Activated CD8-positive, alpha-beta memory T cell treated with anti-CD3 and anti-CD28 coated beads, Interleukin-2, amount 10 ng/mL, durations not matched to agents 7 days and 5 days (primary cell): Measurements from ENCODE around the gene TMEM72. TPM values are rescaled to one million over a fixed set of nuclear protein-coding genes. Genes with fewer than 3 reads are reported as not detected.

ENCODE experiments used
- ATAC-seq: fragments of 150-1000 bp; cut with Tn5 transposase; one replicate; pipeline ENCODE4 v1.10.0; 2021; ENCODE audit warnings: moderate library complexity
- CTCF ChIA-PET: fragments of 350-600 bp; sonication (Branson Sonifier 250); formaldehyde crosslinking; loops from one replicate; lab custom pipeline; 2021; ENCODE audit warnings: antibody characterized with exemption; lab: Charles Lee
- DNase-seq: peaks from one replicate; pipeline ENCODE4 v3.0.0-alpha.2; 2020
- H3K27ac Mint-ChIP-seq: one replicate; pipeline ENCODE4 v1.8.0; 2021; ENCODE audit warnings: mild to moderate bottlenecking, mixed read lengths
- H3K27me3 Mint-ChIP-seq: one replicate; pipeline ENCODE4 v1.8.0; 2021; ENCODE audit warnings: mixed read lengths
- H3K36me3 Mint-ChIP-seq: one replicate; pipeline ENCODE4 v1.8.0; 2021; ENCODE audit warnings: mild to moderate bottlenecking, mixed read lengths
- H3K4me1 Mint-ChIP-seq: one replicate; pipeline ENCODE4 v1.8.0; 2021; ENCODE audit warnings: mixed read lengths
- H3K4me3 Mint-ChIP-seq: one replicate; pipeline ENCODE4 v1.8.0; 2021; ENCODE audit warnings: mild to moderate bottlenecking, moderate library complexity, mixed read lengths
- H3K9me3 Mint-ChIP-seq: one replicate; pipeline ENCODE4 v1.8.0; 2022; ENCODE audit warnings: low read depth, mixed read lengths
- total RNA-seq, 2 experiments: library from RNA; stranded (reverse); gene quantifications; one replicate each; pipeline ENCODE4 v1.2.3, GENCODE V29; 2021

The TMEM72 gene
- total RNA-seq, 2 experiments from 2014 or later: not detected

GRCh38 chr10:44975431-44976331, 64.5 kb downstream of the TMEM72 start:
- DNase-seq (no peak), ATAC-seq (no peak)
- H3K27ac Mint-ChIP-seq: no peak overlapping the region
- H3K27me3 Mint-ChIP-seq: no peaks in the 10 kb centered on the region
- no peaks in the 10 kb centered on the region for H3K36me3 Mint-ChIP-seq
- H3K4me1 Mint-ChIP-seq: peaks cover 17% of the 10 kb centered on the region
- CTCF ChIA-PET: interaction anchor here (0.6 to 2.4 kb wide), 8 partner anchors 9 to 215 kb away, joined by 3 to 24 read pairs (median 4); no protein-coding TSS in a partner anchor
- no peak overlapping the region for H3K4me3 Mint-ChIP-seq
- H3K9me3 Mint-ChIP-seq: no peaks in the 10 kb centered on the region

DNA sequence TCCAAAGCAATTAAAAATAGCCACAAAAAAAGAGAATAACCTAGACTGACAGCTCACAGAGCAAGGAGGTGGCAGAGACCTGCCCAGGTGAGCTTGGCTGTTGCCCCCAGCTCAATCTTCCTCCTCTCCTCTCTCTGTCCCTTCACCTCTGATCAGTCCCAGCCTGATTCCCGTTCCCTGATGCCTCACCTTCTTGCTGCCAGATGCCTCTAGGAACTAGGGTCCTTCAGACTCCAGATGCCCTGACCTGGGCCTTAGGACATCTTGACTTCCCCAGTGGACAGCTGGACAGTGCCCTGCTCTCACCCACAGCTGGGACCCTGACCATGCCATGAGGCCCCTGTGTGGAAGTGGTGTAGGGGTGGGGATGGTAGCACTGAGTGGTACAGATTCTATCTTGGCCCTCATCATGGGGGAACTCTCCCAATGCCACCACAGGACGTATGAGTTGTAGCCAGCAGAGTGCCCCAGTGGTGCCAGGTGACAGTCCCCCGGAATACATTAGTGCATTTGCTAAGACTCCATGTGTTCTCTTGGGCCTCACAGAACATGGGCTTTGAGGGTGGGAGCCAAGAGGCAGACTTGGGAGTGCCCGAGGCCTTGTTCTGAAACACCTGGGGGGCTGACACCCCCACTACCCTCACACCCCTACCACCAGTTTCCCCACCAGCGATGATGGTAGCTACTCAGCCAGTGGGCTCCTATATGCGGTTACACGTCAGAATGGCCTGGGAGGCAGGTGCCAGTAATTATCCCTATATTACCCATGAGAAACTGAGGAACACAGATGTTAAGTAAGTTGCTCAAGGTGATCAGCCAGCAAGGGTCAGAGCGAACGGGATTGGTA, 65.4 kb downstream of the TMEM72 start:
- Mint-ChIP-seq H3K36me3 (no peaks in the 10 kb centered on the region), H3K9me3 (no peaks in the 10 kb centered on the region), H3K27ac (no peak overlapping the region), H3K4me1 (peaks cover 23% of the 10 kb centered on the region), H3K27me3 (no peaks in the 10 kb centered on the region), H3K4me3 (no peak overlapping the region)
- no peak for ATAC-seq
- CTCF ChIA-PET: interaction anchor here (1.1 to 2.4 kb wide), 7 partner anchors 10 to 44 kb away, joined by 3 to 24 read pairs (median 5); no protein-coding TSS in a partner anchor
- DNase-seq: no peak

- H3K27ac Mint-ChIP-seq: no peak overlapping the region
Observed at GRCh38 chr10:44977287-44978212, 66.4 kb downstream of the TMEM72 start.

GRCh38 chr10:44978213-44978569, 67.1 kb downstream of the TMEM72 start:
- Mint-ChIP-seq H3K27me3 (no peaks in the 10 kb centered on the region), H3K36me3 (no peaks in the 10 kb centered on the region)

More at GRCh38 chr10:44977287-44978212, 66.4 kb downstream of the TMEM72 start:
- Mint-ChIP-seq H3K9me3 (no peaks in the 10 kb centered on the region), H3K4me3 (no peak overlapping the region), H3K27me3 (no peaks in the 10 kb centered on the region), H3K4me1 (peaks cover 23% of the 10 kb centered on the region), H3K36me3 (no peaks in the 10 kb centered on the region)
- ATAC-seq: no peak
- CTCF ChIA-PET: interaction anchor here (1.9 to 2.4 kb wide), 2 partner anchors 11 to 45 kb away, joined by 11 to 24 read pairs; no protein-coding TSS in a partner anchor
- DNase-seq: no peak

GRCh38 chr10:44978570-44979280, 67.6 kb downstream of the TMEM72 start, which contains the start of gene DEPP1:
Gene DEPP1 (minus strand): TSS chr10:44978809. CDS start chr10:44978030, 779 bp downstream.
- Mint-ChIP-seq H3K36me3 (no peaks in the 10 kb centered on the region), H3K4me3 (no peak within 1 kb of the TSS), H3K4me1 (peaks cover 20% of the 10 kb centered on the region), H3K9me3 (no peaks in the 10 kb centered on the region), H3K27me3 (no peaks in the 10 kb centered on the region), H3K27ac (no peak within 1 kb of the TSS)
- CTCF ChIA-PET: interaction anchor here (1.2 to 1.7 kb wide), 3 partner anchors 10 to 46 kb away, joined by 3 to 7 read pairs (median 4); no protein-coding TSS in a partner anchor
- DNase-seq: no peak
- ATAC-seq: no peak

More at GRCh38 chr10:44978213-44978569, 67.1 kb downstream of the TMEM72 start:
- DNase-seq (no peak), ATAC-seq (no peak)
- CTCF ChIA-PET: no interaction called here
- Mint-ChIP-seq H3K4me1 (peaks cover 23% of the 10 kb centered on the region), H3K4me3 (no peak overlapping the region), H3K27ac (no peak overlapping the region), H3K9me3 (no peaks in the 10 kb centered on the region)

GRCh38 chr10:44979281-44980191, 68.4 kb downstream of the TMEM72 start:
- no peaks in the 10 kb centered on the region for H3K36me3 Mint-ChIP-seq
- CTCF ChIA-PET: interaction anchor here (1.2 to 1.7 kb wide), 4 partner anchors 10 to 47 kb away, joined by 3 to 7 read pairs (median 4); no protein-coding TSS in a partner anchor

DNA sequence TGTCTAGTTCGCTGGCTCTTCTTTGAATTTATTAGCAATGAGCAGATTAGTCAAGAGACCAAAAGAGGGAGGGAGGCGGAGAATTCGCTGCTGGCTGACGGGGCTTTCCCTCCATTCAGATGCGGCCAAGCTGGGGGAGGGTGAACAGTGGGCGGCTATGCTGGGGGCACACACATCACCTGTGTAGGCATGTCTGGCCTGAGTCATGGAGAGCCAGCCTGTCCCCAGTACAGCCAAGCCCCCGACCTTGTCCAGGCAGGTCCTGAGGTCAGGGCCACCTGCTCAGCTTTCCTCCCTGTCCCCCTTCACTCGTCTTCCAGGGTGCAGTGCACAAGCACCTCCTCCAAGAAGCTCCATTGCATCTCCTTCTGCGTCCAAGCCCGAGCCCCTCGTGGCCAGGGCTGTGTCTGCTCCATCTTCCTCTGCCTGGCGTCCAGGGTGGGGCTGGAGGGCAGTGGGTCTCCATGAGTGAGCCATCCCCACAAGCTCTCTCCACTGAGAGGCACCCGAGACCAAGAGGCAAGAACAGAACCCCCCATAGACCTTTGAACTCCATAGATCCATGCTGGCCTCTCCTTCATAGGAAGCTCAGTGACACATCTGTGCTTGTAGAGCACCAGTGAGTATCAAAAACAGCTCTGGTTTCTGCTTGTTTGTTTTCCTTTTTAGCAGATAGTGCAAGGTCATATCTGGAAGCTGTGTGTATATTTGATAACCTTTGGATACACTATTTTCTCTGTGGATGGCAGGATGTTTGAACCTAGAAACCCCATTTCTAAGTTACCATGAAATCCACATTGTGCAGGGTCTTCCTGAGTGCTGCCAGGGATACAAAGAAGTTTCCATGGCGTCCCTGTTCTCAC, 69.4 kb downstream of the TMEM72 start:
- H3K4me1 Mint-ChIP-seq: peaks cover 10% of the 10 kb centered on the region
- no peaks in the 10 kb centered on the region for H3K36me3 Mint-ChIP-seq
- DNase-seq (no peak), ATAC-seq (no peak)
- H3K4me3 Mint-ChIP-seq: no peak overlapping the region
- no peaks in the 10 kb centered on the region for H3K27me3 Mint-ChIP-seq
- CTCF ChIA-PET: interaction anchor here (1.2 to 1.7 kb wide), 4 partner anchors 15 to 48 kb away, joined by 3 to 7 read pairs (median 5); no protein-coding TSS in a partner anchor
- no peak overlapping the region for H3K27ac Mint-ChIP-seq
- no peaks in the 10 kb centered on the region for H3K9me3 Mint-ChIP-seq

More at GRCh38 chr10:44979281-44980191, 68.4 kb downstream of the TMEM72 start:
- Mint-ChIP-seq H3K4me1 (peaks cover 13% of the 10 kb centered on the region), H3K27me3 (no peaks in the 10 kb centered on the region), H3K27ac (no peak overlapping the region), H3K9me3 (no peaks in the 10 kb centered on the region), H3K4me3 (no peak overlapping the region)
- no peak for DNase-seq
- no peak for ATAC-seq

GRCh38 chr10:44981172-44982113, 70.3 kb downstream of the TMEM72 start:
- peaks cover 10% of the 10 kb centered on the region for H3K4me1 Mint-ChIP-seq
- H3K36me3 Mint-ChIP-seq: no peaks in the 10 kb centered on the region
- ATAC-seq (peak; percentile 58), DNase-seq (no peak)
- H3K27ac Mint-ChIP-seq: no peak overlapping the region
- CTCF ChIA-PET: interaction anchor here (1.2 to 1.4 kb wide), 3 partner anchors 16 to 49 kb away, joined by 3 to 7 read pairs (median 3); no protein-coding TSS in a partner anchor
- H3K4me3 Mint-ChIP-seq: no peak overlapping the region
- H3K9me3 Mint-ChIP-seq: no peaks in the 10 kb centered on the region
- peaks cover 5% of the 10 kb centered on the region for H3K27me3 Mint-ChIP-seq

DNA sequence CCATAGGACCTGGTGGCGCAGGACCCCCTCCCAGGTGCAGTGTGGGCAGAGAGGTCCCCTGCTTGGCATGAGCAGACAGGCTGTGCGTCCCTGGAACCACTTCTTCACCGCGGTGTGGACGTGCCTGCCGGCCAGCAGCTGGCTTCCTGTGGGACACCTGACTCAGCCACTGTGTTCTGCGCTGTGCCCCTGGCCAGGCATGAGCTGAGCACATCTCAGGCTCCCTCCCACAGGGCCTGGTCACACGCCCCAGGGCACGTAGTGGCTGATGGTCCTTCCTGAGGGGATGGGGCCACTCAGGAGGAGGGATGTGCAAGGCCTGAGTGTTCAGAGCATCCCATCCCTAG, 71.0 kb downstream of the TMEM72 start:
- no peaks in the 10 kb centered on the region for H3K36me3 Mint-ChIP-seq
- ATAC-seq (no peak), DNase-seq (no peak)
- no peaks in the 10 kb centered on the region for H3K9me3 Mint-ChIP-seq
- peaks cover 10% of the 10 kb centered on the region for H3K4me1 Mint-ChIP-seq
- H3K4me3 Mint-ChIP-seq: no peak overlapping the region
- peaks cover 6% of the 10 kb centered on the region for H3K27me3 Mint-ChIP-seq
- H3K27ac Mint-ChIP-seq: no peak overlapping the region
- CTCF ChIA-PET: no interaction called here

DNA sequence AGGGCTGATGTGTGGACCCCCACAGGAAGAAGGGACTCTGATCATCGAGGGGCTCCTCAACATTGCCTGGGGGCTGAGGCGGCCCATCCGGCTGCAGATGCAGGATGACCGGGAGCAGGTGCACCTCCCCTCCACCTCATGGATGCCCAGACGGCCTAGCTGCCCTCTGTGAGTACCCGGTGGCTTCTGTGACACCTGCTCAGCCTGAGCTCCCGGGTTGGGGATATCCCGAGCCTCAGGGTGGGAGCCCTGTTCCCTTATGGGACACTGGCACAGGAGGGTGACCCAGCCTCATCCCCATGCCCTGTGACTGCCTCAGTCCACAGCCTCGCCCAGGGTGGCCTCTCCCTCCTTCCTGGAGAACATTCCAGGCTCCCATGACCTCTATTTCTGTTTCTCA, 71.4 kb downstream of the TMEM72 start:
- DNase-seq (no peak), ATAC-seq (no peak)
- Mint-ChIP-seq H3K4me1 (peaks cover 10% of the 10 kb centered on the region), H3K36me3 (no peaks in the 10 kb centered on the region), H3K27ac (no peak overlapping the region), H3K9me3 (no peaks in the 10 kb centered on the region), H3K27me3 (peaks cover 6% of the 10 kb centered on the region), H3K4me3 (no peak overlapping the region)
- CTCF ChIA-PET: no interaction called here
